GM12878 (cell line): ENCODE data around the gene HLA-A. TPM values are rescaled to one million over a fixed set of nuclear protein-coding genes. Genes with fewer than 3 reads are reported as not detected.
"Not testable (repeated sequence)": the region's sequence is repeated elsewhere in the genome, so short reads cannot be mapped to it uniquely, and the experiment has no call there.

ENCODE experiments used
- ATAC-seq: fragments of 200-7000 bp; cut with Tn5 transposase; 3 replicates; pipeline ENCODE4 v1.9.1; 2020; ENCODE audit warnings: mild to moderate bottlenecking, moderate library complexity
- BruUV-seq: library from RNA; stranded (reverse); fragments of 400-500 nt; replicated peaks from 2 replicates; lab custom pipeline; 2021; lab: Mats Ljungman, UMichigan
- CTCF ChIA-PET: fragments of 300-600 bp; sonication (Branson Sonifier 250); formaldehyde crosslinking; extraction: SDS; loops from one replicate; lab custom pipeline; 2021; ENCODE audit warnings: inconsistent platforms; lab: Yijun Ruan, JAX
- POLR2A ChIA-PET: fragments of 350-600 bp; formaldehyde crosslinking; extraction: SDS; loops from one replicate; lab custom pipeline; 2021; ENCODE audit warnings: inconsistent platforms; lab: Charles Lee
- RAD21 ChIA-PET: fragments of 300-600 bp; sonication (Branson Sonifier 250); formaldehyde crosslinking; loops from one replicate; lab custom pipeline; 2023; ENCODE audit warnings: antibody characterized with exemption; ENCODE audit not compliant: unreplicated experiment; lab: Charles Lee
- SMC1A ChIA-PET: fragments of 300-600 bp; sonication (Branson Sonifier 250); formaldehyde crosslinking; loops from one replicate; lab custom pipeline; 2023; ENCODE audit not compliant: unreplicated experiment, uncharacterized antibody; lab: Charles Lee
- DNase-seq: peaks from one replicate; pipeline ENCODE4 v3.0.0-alpha.2; 2011; ENCODE audit warnings: low read depth, low spot score
- FAIRE-seq: peaks from 3 replicates; lab custom pipeline; 2011; peaks lifted over from hg19 to GRCh38; lab: Jason Lieb, UNC
- H2AFZ ChIP-seq: 2 replicates; pipeline ENCODE4 v1.6.0; 2011; ENCODE audit warnings: low read depth, low read length, control low read depth; ENCODE audit not compliant: control insufficient read depth
- H3K27ac ChIP-seq: 2 replicates; pipeline ENCODE4 v1.5.1; 2011; ENCODE audit warnings: control low read depth; ENCODE audit not compliant: control insufficient read depth, insufficient read depth
- H3K27me3 ChIP-seq, 2 experiments: replicated peaks in 1 of 2; 2 replicates each; pipeline versions ENCODE4 v1.6.0 to v1.6.1; 2011; ENCODE audit warnings: low read length in 1 of 2; ENCODE audit not compliant: control insufficient read depth in 2 of 2, insufficient read depth in 2 of 2
- H3K36me3 ChIP-seq, 2 experiments: 2 replicates each; pipeline ENCODE4 v1.5.1; 2011; ENCODE audit warnings: low read length in 1 of 2; ENCODE audit not compliant: control insufficient read depth in 2 of 2, insufficient read depth in 2 of 2
- H3K4me1 ChIP-seq: 2 replicates; pipeline ENCODE4 v1.6.1; 2011; ENCODE audit warnings: mild to moderate bottlenecking, low read length, moderate library complexity, mixed read lengths; ENCODE audit not compliant: control insufficient read depth, insufficient read depth
- H3K4me2 ChIP-seq: 2 replicates; pipeline ENCODE4 v1.6.0; 2011; ENCODE audit warnings: control low read depth; ENCODE audit not compliant: control insufficient read depth, insufficient read depth
- H3K4me3 ChIP-seq: fragments of 200-600 bp; sonication (generic); 2 replicates; pipeline ENCODE4 v1.5.1; 2016
- H3K79me2 ChIP-seq: 2 replicates; pipeline ENCODE4 v1.6.0; 2011; ENCODE audit warnings: low read length; ENCODE audit not compliant: control insufficient read depth, insufficient read depth
- H3K9ac ChIP-seq: 2 replicates; pipeline ENCODE4 v1.8.0; 2011; ENCODE audit warnings: low read length, control low read depth, mixed read lengths; ENCODE audit not compliant: control insufficient read depth, insufficient read depth
- H3K9me3 ChIP-seq: replicated peaks from 3 replicates; pipeline ENCODE4 v1.5.1; 2011; ENCODE audit warnings: mild to moderate bottlenecking, low read length; ENCODE audit not compliant: control insufficient read depth, insufficient read depth
- H4K20me1 ChIP-seq: 2 replicates; pipeline ENCODE4 v1.6.0; 2011; ENCODE audit not compliant: control insufficient read depth, insufficient read depth
- CEBPZ ChIP-seq: fragments of 150-350 bp; IDR thresholded peaks from 2 replicates; pipeline ENCODE4 v1.6.1; 2016; ENCODE audit warnings: low read depth, low read length
- CHD4 ChIP-seq: fragments of 200-600 bp; sonication (generic); IDR thresholded peaks from 2 replicates; pipeline ENCODE4 v1.6.1; 2016; ENCODE audit warnings: mild to moderate bottlenecking
- CREB1 ChIP-seq: IDR thresholded peaks from 2 replicates; pipeline ENCODE4 v1.6.1; 2012; ENCODE audit warnings: low read depth, mild to moderate bottlenecking, inconsistent platforms
- E2F8 ChIP-seq: fragments of 450-650 bp; IDR thresholded peaks from 2 replicates; pipeline ENCODE4 v1.6.1; 2018; ENCODE audit warnings: mild to moderate bottlenecking, low read depth, moderate library complexity; ENCODE audit not compliant: partially characterized antibody
- IRF4 ChIP-seq: IDR thresholded peaks from 2 replicates; pipeline ENCODE4 v1.6.1; 2011; ENCODE audit warnings: low read depth, low read length
- KDM1A ChIP-seq: fragments of 200-600 bp; sonication (generic); IDR thresholded peaks from 2 replicates; pipeline ENCODE4 v1.6.1; 2016; ENCODE audit warnings: borderline replicate concordance
- RBBP5 ChIP-seq: fragments of 200-600 bp; sonication (generic); conservative IDR thresholded peaks from 2 replicates; pipeline ENCODE4 v1.6.1; 2016
- RUNX3 ChIP-seq: IDR thresholded peaks from 2 replicates; pipeline ENCODE4 v1.6.1; 2012; ENCODE audit warnings: low read length, inconsistent platforms
- SIX5 ChIP-seq: IDR thresholded peaks from 2 replicates; pipeline ENCODE4 v1.6.1; 2011; ENCODE audit warnings: mild to moderate bottlenecking, low read depth, low read length, moderate library complexity; ENCODE audit not compliant: severe bottlenecking
- SMARCA5 ChIP-seq: fragments of 450-650 bp; IDR thresholded peaks from 2 replicates; pipeline ENCODE4 v1.6.1; 2017; ENCODE audit warnings: mild to moderate bottlenecking
- SREBF1 ChIP-seq: IDR thresholded peaks from 2 replicates; pipeline ENCODE4 v1.6.1; 2012; ENCODE audit warnings: mild to moderate bottlenecking, low read length
- STAT1 ChIP-seq: fragments of 450-650 bp; conservative IDR thresholded peaks from 2 replicates; pipeline ENCODE4 v1.6.1; 2014; ENCODE audit warnings: antibody characterized with exemption, mild to moderate bottlenecking
- ZSCAN29 ChIP-seq: fragments of 450-650 bp; IDR thresholded peaks from 2 replicates; pipeline ENCODE4 v1.6.1; 2017; ENCODE audit warnings: mild to moderate bottlenecking, moderate library complexity
- WGBS: methylation state at CpG from one replicate; pipeline ENCODE4 v1.1.6; 2016; ENCODE audit warnings: low lambda C conversion rate; ENCODE audit not compliant: insufficient replicate concordance, insufficient coverage; ENCODE audit errors: missing lambda C conversion rate; 5-methylcytosine and 5-hydroxymethylcytosine counted together
- in situ Hi-C: fragments of 300-500 bp; cut with MboI; formaldehyde crosslinking; loops from 9 replicates; pipeline ENCODE4 v1.14.3; 2018; ENCODE audit warnings: mixed read lengths
- intact Hi-C: fragments of 100-400 bp; cut with micrococcal nuclease; formaldehyde crosslinking; loops from one replicate; pipeline ENCODE4 v1.14.2; 2022; ENCODE audit not compliant: unreplicated experiment
- polyA plus RNA-seq, 11 experiments: library from polyadenylated mRNA; depleted of rRNA in 4 of 11; unstranded in 6 of 11; stranded (reverse) in 5 of 11; fragments of >200 nt; fragmentation: Nextera tagmentation in 4 of 11; fragmentation: Illumina TruSeq in 1 of 11; extraction: Ambion mirVana in 4 of 11; extraction: Trizol in 1 of 11; gene quantifications; 1 replicate in 1 of 11; 2 replicates in 10 of 11; pipeline versions ENCODE4 v1.2.1 to v1.2.3, GENCODE V29; 2011 to 2016; ENCODE audit warnings: inconsistent platforms in 2 of 11, missing spikeins in 2 of 11, low read depth in 1 of 11
- total RNA-seq, 4 experiments: library from RNA; depleted of rRNA in 3 of 4; stranded (reverse); fragments of >200 nt in 3 of 4; fragmentation: Illumina TruSeq in 1 of 4; extraction: Trizol in 1 of 4; gene quantifications; 2 replicates each; pipeline versions ENCODE4 v1.2.1 to v1.2.3, GENCODE V29; 2013 to 2021

HLA-A gene
- total and polyA plus RNA-seq, 10 of the 15 experiments (the other 5 are each of a cell fraction or from before 2014, with no cell fraction given), result 129 to 1,155 (median 749) TPM

- H2AFZ ChIP-seq, H3K4me2 ChIP-seq, H3K4me3 ChIP-seq, SMC1A ChIA-PET, BruUV-seq, H3K36me3 ChIP-seq, in situ Hi-C loops, RAD21 ChIA-PET, H3K27ac ChIP-seq, H3K79me2 ChIP-seq, H3K9me3 ChIP-seq, H3K4me1 ChIP-seq, H4K20me1 ChIP-seq, FAIRE-seq, H3K9ac ChIP-seq, CTCF ChIA-PET, intact Hi-C loops, ATAC-seq, POLR2A ChIA-PET, DNase-seq: not testable (repeated sequence)
- peaks cover 4 to 16% of the 10 kb centered on the region in 2 experiments for H3K27me3 ChIP-seq
- WGBS, result no CpG with 5 or more reads among the region's 4 CpGs
Observed at GRCh38 chr6:29980013-29980412, 37.7 kb downstream of the HLA-A start.

- in situ Hi-C loops (no loop called here), intact Hi-C loops (no loop called here)
- peaks cover 4% of the 10 kb centered on the region; the same call in 1 of the 2 replicates for H3K4me1 ChIP-seq
- H3K9ac ChIP-seq, result no peak overlapping the region
- FAIRE-seq (no peak), DNase-seq (no peak), ATAC-seq (no peak)
- no peak overlapping the region for H3K4me2 ChIP-seq
- ChIA-PET SMC1A (no interaction called here), CTCF (no interaction called here), RAD21 (no interaction called here), POLR2A (no interaction called here)
- no peaks in the 10 kb centered on the region; the same call in 2 of the 3 replicates for H3K9me3 ChIP-seq
- H2AFZ ChIP-seq, result no peak overlapping the region
- H4K20me1 ChIP-seq, result no peaks in the 10 kb centered on the region
- no peak overlapping the region for H3K27ac ChIP-seq
- no peak overlapping the region for H3K4me3 ChIP-seq
- H3K79me2 ChIP-seq, result no peaks in the 10 kb centered on the region
- H3K27me3 ChIP-seq, result peaks cover 4 to 13% of the 10 kb centered on the region in 2 experiments
- 86% methylated on average over 10 of the region's 10 CpGs for WGBS
- no peaks in the 10 kb centered on the region for H3K36me3 ChIP-seq
- no TSS peak for BruUV-seq
- TF ChIP-seq E2F8 (no peak), STAT1 (no peak), SMARCA5 (no peak), CHD4 (no peak), CEBPZ (no peak), RBBP5 (no peak), SIX5 (no peak), CREB1 (no peak), SREBF1 (no peak), ZSCAN29 (no peak), IRF4 (no peak), RUNX3 (no peak), KDM1A (no peak)
Observed at GRCh38 chr6:29980511-29980910, 38.2 kb downstream of the HLA-A start.
